Neural cell (in vitro differentiated cells): ENCODE results near the gene SOCS7.

Experiments
- CTCF ChIP-seq: fragments of 450-650 bp; IDR thresholded peaks from 2 replicates; pipeline ENCODE4 v1.5.1; 2014; ENCODE audit warnings: antibody characterized with exemption, mild to moderate bottlenecking, moderate library complexity; ENCODE audit not compliant: poor library complexity, severe bottlenecking
- EP300 ChIP-seq: fragments of 450-650 bp; conservative IDR thresholded peaks from 2 replicates; pipeline ENCODE4 v1.6.1; 2014; ENCODE audit warnings: antibody characterized with exemption, mild to moderate bottlenecking, moderate library complexity; ENCODE audit not compliant: poor library complexity, severe bottlenecking
- EZH2 ChIP-seq: fragments of 200-600, 300-800 bp; shearing (Covaris generic), sonication (generic); IDR thresholded peaks from 2 replicates; pipeline ENCODE4 v1.6.1; 2014; ENCODE audit warnings: antibody characterized with exemption, low read length, borderline replicate concordance, mild to moderate bottlenecking; ENCODE audit not compliant: insufficient read depth, poor library complexity, severe bottlenecking
- MXI1 ChIP-seq: fragments of 450-650 bp; conservative IDR thresholded peaks from 2 replicates; pipeline ENCODE4 v1.6.1; 2014; ENCODE audit warnings: antibody characterized with exemption, mild to moderate bottlenecking; ENCODE audit not compliant: poor library complexity, severe bottlenecking
- POLR2AphosphoS5 ChIP-seq: IDR thresholded peaks from 2 replicates; pipeline ENCODE4 v1.6.1; 2012
- RAD21 ChIP-seq: fragments of 450-650 bp; conservative IDR thresholded peaks from 2 replicates; pipeline ENCODE4 v1.6.1; 2014; ENCODE audit warnings: antibody characterized with exemption, mild to moderate bottlenecking, moderate library complexity
- REST ChIP-seq: IDR thresholded peaks from 2 replicates; pipeline ENCODE4 v1.6.1; 2012; ENCODE audit warnings: borderline replicate concordance
- SMC3 ChIP-seq: fragments of 450-650 bp; conservative IDR thresholded peaks from 2 replicates; pipeline ENCODE4 v1.6.1; 2014; ENCODE audit warnings: antibody characterized with exemption, mild to moderate bottlenecking, moderate library complexity; ENCODE audit not compliant: poor library complexity
- TAF1 ChIP-seq: IDR thresholded peaks from 2 replicates; pipeline ENCODE4 v1.6.1; 2012; ENCODE audit warnings: low read depth

GRCh38 chr17:38403491-38403890, 51.8 kb downstream of the SOCS7 start:
- TF ChIP-seq POLR2AphosphoS5, result no peak
- no peak for TF ChIP-seq CTCF
- no peak for TF ChIP-seq EP300
- no peak for TF ChIP-seq TAF1
- no peak for TF ChIP-seq EZH2
- TF ChIP-seq RAD21, result no peak
- no peak for TF ChIP-seq MXI1
- TF ChIP-seq SMC3, result no peak
- TF ChIP-seq REST, result no peak
